NCI-H510A (cell line): ENCODE data around the gene PLD5.
"Not testable (repeated sequence)": the region's sequence is repeated elsewhere in the genome, so short reads cannot be mapped to it uniquely, and the experiment has no call there.

Source experiments
- DNase-seq: peaks from one replicate; lab custom pipeline; 2025; lab: John Stamatoyannopoulos, UW

PLD5 gene

GRCh38 chr1:242162140-242162539 lies 362.4 kb downstream of the PLD5 start:
- DNase-seq, result no peak

DNA sequence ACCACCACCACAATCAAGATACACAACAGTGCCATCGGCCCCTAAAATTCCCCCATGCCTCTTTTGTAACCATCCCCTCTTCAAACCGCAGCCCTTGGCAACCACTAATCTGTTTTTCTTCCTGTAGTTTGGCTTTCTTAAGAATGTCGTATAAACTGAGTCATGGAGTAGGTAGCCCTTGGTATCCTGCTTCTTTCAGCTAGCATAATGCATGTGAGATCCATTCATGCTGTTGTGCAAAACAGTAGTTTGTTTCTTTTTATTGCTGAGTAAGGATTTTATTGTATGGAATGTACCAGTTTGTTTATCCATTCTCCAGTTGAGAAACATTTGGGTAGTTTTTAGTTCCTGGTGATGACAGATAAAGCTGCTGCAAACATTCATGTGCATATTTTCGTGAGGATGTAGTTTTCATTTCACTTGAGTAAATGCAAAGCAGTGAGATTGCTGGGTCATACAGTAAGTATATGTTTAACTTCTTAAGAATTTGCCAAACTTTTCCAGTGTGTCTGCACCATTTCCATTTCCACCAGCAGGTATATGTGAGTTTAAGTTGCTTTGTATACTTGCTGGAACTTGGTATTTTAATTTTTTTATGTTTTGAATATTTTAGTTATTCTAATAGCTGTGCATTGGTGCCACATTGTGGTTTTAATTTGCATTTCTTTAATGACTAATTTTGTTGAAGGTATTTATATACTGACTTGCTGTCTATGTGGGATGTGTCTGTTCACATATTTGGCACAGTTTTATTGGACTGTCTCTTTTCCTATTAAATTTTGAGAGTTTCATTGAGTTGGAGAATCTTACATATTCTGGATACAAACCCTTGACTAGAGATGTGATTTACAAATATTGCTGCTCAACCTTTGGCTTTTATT lies 377.2 kb downstream of the PLD5 start:
- DNase-seq, result no peak

- DNase-seq, result no peak
Observed at GRCh38 chr1:242146652-242147051, 377.8 kb downstream of the PLD5 start.

- no peak for DNase-seq
Observed at GRCh38 chr1:242140836-242141235, 383.7 kb downstream of the PLD5 start.

DNA sequence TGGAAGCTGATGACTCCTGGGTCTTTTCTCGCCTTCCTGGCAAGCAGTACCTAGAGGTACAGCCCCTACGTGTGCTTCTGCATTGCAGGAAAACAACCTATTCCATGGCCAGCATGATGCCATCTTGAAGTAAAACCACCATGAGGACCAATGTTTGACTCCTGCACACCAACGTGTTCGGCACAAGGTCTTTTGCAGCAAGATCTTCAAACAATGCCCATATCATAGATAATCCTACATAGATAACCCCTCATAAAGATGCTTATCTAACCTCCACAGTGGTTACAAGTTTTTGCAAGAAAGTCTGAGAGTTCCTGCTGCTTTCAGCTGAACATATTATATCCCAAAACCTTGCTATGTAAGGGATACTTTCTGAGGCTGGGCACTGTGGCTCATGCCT lies 384.5 kb downstream of the PLD5 start:
- no peak for DNase-seq

DNA sequence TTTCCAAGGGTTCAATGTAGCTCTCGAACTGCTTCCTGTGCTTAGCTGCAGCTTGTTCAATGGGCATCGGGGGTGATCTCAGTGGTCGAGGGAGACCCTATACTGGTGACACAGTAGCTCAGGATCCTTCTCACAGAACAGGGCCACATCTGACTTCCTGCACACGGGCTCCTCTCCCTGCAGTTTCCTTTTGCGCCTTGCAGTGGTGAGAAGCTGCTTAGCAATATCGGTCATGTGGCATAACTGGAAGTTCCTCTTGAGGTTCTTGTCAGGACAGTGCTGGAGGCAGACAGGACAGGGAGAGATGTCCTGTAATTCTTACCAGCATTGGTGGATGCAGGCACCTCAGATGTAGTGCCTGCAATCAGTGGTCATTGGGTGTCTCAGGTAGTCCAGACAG lies 385.1 kb downstream of the PLD5 start:
- no peak for DNase-seq

GRCh38 chr1:242133796-242134195 lies 390.7 kb downstream of the PLD5 start:
- DNase-seq, result no peak

- DNase-seq, result no peak
Observed at GRCh38 chr1:242133351-242133750, 391.1 kb downstream of the PLD5 start.

DNA sequence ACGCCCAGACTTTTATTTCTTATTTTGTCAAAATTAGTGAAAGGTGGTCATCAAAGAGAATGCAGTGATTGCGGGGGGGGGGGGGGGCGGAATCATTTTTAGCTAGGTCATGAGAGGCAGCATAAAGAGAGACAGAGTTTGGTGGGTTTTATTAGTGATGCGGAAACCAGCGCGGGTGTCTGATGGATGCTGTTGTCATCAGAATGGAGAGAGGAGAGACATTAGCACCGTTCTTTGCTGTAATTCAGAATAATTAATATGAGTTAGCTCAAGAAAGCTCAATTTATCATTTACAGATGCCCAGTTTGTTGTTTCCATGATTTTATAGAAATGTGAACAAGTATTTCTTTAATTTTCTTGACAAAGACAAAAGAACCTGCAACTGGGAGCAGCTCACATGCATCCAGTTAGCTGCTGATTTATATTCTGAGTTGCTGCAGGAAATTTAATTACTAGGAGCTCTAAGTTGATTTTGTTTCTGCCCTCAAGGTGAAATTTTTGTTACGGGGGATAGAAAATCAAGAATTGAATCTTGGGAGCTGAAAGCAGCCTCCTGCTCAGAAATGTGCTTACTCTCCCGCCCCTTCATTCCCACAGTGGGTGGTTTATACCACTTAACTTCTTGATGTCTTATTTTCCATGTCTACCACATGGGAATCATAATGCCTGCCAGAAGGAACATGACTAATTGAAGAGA lies 392.2 kb downstream of the PLD5 start:
- DNase-seq, result no peak

DNA sequence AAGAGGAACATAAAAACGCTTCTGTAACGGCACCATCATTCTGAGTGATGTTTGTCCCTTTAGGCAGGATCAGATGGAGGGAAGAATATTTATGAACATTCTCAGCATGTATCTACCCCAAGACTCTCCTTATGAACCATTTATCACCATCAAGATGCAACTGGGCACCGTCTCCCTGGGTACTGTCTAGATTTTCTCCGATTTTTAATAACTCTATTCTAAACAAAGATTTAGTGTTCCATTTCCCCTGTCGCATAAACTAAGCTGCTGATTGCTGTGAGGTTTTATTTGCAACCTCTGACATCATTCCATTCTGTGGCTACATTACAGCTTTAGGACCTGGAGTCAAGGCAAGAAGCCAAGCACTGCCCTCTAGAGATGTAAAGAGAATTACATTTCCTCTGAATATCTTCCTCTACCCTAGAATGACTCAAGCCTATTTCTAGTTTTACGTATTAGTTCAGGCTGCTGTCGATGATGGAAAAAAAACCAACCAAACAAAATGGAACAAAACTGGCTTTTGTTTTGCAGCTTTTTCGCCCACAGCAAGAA lies 395.5 kb downstream of the PLD5 start:
- no peak for DNase-seq

DNA sequence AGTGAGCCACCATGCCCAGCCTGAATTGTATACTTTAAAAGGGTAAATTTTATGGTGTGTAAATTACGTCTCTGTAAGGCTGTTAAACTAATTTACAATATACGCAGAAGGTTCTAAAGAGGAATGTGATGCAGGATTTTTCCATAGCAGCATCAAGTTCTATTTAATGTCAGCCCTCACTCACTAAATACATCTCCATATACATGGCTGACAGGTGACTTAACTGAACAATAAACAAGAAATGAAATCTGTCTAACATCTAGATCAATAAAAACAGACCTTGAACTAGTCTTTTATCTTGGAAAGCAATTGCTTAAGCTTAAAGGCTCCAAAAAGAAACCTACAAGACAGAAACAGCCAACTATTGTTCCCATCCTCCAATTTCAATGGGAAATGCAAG lies 404.1 kb downstream of the PLD5 start:
- DNase-seq, result no peak

- no peak for DNase-seq
Observed at GRCh38 chr1:242100921-242101320, 423.6 kb downstream of the PLD5 start.

- DNase-seq, result not testable (repeated sequence)
Observed at GRCh38 chr1:242097283-242097682, 427.2 kb downstream of the PLD5 start.

GRCh38 chr1:242093116-242093515 lies 431.4 kb downstream of the PLD5 start:
- DNase-seq, result no peak

DNA sequence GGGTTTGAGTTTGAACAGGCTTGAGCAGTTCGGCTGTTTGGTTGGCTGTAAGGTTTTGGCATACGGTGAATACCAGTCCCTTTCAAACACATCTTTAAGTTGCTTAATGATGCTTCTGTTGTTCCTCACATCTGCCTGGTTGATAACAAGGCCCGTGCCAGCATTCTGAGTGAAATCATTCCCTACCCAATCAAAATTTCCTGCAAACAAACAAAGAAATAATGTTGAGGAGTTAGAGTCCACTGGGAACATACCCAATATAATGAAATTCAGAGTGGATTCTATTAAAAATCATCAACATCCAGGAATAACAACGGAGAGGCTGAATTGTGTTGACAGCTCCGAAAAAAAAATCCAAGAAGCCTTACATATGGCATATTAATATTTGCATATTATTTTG lies 434.6 kb downstream of the PLD5 start:
- DNase-seq, result no peak

DNA sequence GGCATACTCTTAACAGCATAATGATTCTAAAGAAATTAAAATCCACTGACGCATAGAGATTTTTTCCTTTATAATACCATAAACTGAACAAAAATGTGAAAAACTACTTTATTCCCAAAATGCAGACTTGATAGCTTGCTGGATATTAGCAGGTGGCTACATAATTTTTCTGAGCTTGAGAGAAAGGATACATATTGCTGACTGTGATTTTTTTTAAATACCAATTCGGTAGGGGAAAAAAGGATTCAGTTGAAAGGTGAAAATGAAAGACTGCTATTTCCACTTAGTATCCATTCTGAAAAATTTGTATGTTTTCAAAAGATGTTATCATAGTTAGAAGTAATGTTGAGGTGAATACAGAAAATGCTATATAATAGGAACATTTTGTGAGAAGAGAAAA lies 435.6 kb downstream of the PLD5 start:
- no peak for DNase-seq

GRCh38 chr1:242086706-242087105 lies 437.8 kb downstream of the PLD5 start:
- DNase-seq, result no peak

DNA sequence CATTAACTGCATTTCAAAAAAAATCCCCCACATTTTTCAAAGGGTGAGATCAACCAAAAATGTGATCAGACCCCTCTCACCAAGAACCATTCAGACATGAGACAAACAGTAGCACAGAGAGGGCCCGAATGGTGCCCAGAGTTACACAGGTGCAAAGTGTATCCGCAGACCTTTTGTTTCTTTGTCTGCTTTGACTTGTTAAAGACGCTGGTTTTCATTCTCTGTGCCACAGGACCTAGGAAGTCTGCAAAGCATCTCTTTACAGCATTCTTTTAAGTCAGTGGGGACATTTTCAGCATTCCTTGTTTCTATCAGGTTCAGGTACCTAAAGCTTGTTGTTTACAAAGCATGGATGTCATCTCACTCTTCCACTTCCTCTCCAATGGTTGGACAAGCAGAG lies 438.4 kb downstream of the PLD5 start:
- DNase-seq, result no peak

DNA sequence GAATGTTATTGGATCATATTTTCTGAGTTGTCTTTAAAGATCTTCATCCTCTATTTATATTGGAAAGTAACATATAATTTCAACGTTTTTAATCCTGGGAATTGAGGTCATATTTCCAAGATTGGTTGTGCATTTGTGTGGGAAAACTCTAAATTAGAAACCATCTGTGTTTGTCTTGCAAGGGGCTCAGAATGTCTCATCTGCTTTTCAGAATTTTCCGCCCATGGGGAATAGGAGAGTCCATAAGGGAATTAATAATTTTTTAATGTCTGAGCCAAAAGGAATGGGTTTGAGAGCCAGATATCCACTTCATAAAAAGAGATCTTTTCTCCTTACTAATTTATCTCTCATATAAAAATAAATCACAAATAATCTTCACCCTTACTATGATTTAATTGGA lies 440.8 kb downstream of the PLD5 start:
- DNase-seq, result no peak

DNA sequence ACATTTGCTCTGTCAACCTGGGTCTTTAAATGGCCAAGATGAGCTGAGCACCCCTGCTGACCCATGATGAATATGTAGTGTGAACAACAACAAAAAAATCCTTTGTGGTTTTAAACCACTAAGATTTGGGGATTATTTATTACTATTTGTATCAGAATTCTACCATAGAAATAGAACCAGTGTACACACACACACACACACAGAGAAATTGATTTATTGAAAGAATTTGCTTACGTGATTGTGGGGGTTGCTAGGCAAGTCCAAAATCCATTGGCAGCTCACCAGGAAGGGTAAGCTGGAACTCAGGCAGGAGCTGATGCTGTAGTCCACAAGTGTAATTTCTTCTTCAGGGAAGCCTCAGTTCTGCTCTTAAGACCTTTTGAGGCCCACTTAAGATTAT lies 443.1 kb downstream of the PLD5 start:
- no peak for DNase-seq

DNA sequence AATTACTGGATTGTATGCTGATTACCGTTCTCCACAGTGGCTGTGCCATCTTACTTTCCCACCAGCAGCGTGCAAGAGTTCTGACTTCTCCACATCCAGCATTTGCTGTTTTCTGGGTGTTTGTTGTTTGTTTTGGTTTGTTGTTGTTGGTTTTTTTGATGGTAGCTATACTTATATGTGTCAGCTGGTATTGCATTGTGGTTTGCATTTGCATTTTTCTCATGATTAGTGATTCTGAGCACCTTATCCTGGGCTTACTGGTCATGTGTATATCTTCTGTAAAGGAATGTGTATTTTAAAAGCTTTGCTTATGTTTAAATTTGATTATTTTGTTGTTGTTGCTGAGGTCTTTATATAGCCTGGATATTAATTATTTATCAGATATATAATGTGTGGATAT lies 458.7 kb downstream of the PLD5 start:
- no peak for DNase-seq

GRCh38 chr1:242062271-242062670 lies 462.2 kb downstream of the PLD5 start:
- no peak for DNase-seq

GRCh38 chr1:242059976-242060375 lies 464.5 kb downstream of the PLD5 start:
- DNase-seq, result no peak
